ENCODE measurements around the gene KCND3. TPM values are rescaled to one million over a fixed set of nuclear protein-coding genes. Genes with fewer than 3 reads are reported as not detected.
A peak's percentile ranks its signal among the peaks of the same experiment; 100 is the strongest.

Gene KCND3
- polyA plus RNA-seq, 1 donor (not counting 4 experiments of a cell fraction or from before 2014, with no cell fraction given) = 0.21 TPM

- Histone ChIP-seq H4K20me1 (ENCODE audit: control insufficient read depth, extremely low read depth, insufficient read depth, low read length) (no peaks in the 10 kb centered on the region), H3K36me3 (ENCODE audit: control insufficient read depth in 2 of 2, extremely low read depth in 1 of 2, insufficient read depth in 2 of 2, low read length in 2 of 2) (no peaks in the 10 kb centered on the region), H3K4me1 (ENCODE audit: control insufficient read depth, extremely low read depth, insufficient read depth, low read length) (peaks cover 6% of the 10 kb centered on the region), H3K27ac (ENCODE audit: control insufficient read depth, insufficient read depth, low read length) (no peak overlapping the region), H3K79me2 (ENCODE audit: control insufficient read depth, insufficient read depth, low read length) (no peaks in the 10 kb centered on the region), H2AFZ (ENCODE audit: control insufficient read depth, low read length) (no peak overlapping the region), H3K4me2 (ENCODE audit: control insufficient read depth, extremely low read depth, insufficient read depth, low read depth, low read length) (no peak overlapping the region), H3K9me1 (ENCODE audit: control insufficient read depth, extremely low read depth, insufficient read depth, low read length) (no peaks in the 10 kb centered on the region), H3K27me3 (ENCODE audit: control insufficient read depth, extremely low read depth, insufficient read depth, low read length) (peaks cover 4% of the 10 kb centered on the region), H3K4me3 (ENCODE audit: control insufficient read depth in 2 of 3, extremely low read depth in 1 of 3, insufficient read depth in 2 of 3, low read depth in 1 of 3, low read length in 3 of 3) (no peak overlapping the region), H3K9ac (ENCODE audit: control insufficient read depth, extremely low read depth, insufficient read depth, low read length) (no peak overlapping the region), H3K9me3 (ENCODE audit: control insufficient read depth, low read depth, low read length) (no peaks in the 10 kb centered on the region)
- DNase-seq (ENCODE audit: low read depth, low spot score) (no peak), FAIRE-seq (peak; percentile 63)
- dilution Hi-C loops (cut with MboI; ENCODE audit: extremely low pct_ligation_motif_present, low sequenced_read_pairs) = no loop called here
- TF ChIP-seq, protein P1, sequence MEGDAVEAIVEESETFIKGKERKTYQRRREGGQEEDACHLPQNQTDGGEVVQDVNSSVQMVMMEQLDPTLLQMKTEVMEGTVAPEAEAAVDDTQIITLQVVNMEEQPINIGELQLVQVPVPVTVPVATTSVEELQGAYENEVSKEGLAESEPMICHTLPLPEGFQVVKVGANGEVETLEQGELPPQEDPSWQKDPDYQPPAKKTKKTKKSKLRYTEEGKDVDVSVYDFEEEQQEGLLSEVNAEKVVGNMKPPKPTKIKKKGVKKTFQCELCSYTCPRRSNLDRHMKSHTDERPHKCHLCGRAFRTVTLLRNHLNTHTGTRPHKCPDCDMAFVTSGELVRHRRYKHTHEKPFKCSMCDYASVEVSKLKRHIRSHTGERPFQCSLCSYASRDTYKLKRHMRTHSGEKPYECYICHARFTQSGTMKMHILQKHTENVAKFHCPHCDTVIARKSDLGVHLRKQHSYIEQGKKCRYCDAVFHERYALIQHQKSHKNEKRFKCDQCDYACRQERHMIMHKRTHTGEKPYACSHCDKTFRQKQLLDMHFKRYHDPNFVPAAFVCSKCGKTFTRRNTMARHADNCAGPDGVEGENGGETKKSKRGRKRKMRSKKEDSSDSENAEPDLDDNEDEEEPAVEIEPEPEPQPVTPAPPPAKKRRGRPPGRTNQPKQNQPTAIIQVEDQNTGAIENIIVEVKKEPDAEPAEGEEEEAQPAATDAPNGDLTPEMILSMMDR (optimal IDR thresholded peaks at IDR 0.05 in 1 of 3, IDR thresholded peaks at IDR 0.05 in 1 of 3, conservative IDR thresholded peaks at IDR 0.05 in 1 of 3; ENCODE audit: extremely low read depth in 1 of 3, insufficient read depth in 2 of 3, low read length in 3 of 3) = no peak
- no peak for TF ChIP-seq EZH2 (IDR thresholded peaks at IDR 0.05; ENCODE audit: low read length)
These were observed 69.0 kb downstream of the KCND3 start for GRCh38 chr1:111920221-111921024.

DNA sequence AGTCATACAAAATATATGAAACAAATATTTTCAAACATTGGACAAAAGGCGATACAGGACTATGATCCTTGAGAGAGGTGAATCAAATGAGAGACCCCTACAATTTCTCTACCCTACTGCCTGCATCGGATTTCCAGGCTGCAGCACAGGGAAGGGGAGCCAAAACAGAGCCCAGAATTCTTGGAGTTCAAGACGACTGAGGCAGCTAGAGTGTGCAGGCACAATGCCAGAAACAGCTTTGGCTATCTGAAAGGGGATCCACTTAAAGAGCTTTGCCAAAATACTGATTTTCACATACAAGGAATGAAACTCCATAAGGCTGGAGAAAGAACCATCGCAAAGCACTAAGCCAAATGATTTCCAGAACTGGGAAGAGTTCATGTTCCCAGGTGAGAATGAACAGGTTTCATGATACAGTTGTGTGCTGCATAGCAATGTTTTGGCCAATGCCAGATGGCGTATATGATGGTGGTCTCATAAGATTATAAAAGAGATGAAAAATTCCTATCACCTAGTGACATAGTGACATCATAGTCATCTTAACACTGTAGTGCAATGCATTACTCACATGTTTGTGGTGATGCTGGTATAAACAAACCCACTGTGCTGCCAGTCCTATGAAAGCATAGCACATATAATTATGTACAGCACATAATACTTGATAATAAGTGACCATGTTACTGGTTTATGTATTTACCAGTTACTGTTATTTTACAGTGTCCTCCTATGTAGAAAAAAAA, 77.5 kb downstream of the KCND3 start:
- dilution Hi-C loops (cut with MboI; ENCODE audit: extremely low pct_ligation_motif_present, low sequenced_read_pairs) = no loop called here
- H2AFZ ChIP-seq (ENCODE audit: control insufficient read depth, low read length) = no peak overlapping the region
- no peaks in the 10 kb centered on the region for H3K79me2 ChIP-seq (ENCODE audit: control insufficient read depth, insufficient read depth, low read length)
- FAIRE-seq (no peak), DNase-seq (ENCODE audit: low read depth, low spot score) (no peak)
- peaks cover 5% of the 10 kb centered on the region for H3K27me3 ChIP-seq (ENCODE audit: control insufficient read depth, extremely low read depth, insufficient read depth, low read length)
- H3K4me2 ChIP-seq (ENCODE audit: control insufficient read depth, extremely low read depth, insufficient read depth, low read depth, low read length) = no peak overlapping the region
- no peak overlapping the region for H3K9ac ChIP-seq (ENCODE audit: control insufficient read depth, extremely low read depth, insufficient read depth, low read length)
- H3K4me1 ChIP-seq (ENCODE audit: control insufficient read depth, extremely low read depth, insufficient read depth, low read length) = no peaks in the 10 kb centered on the region
- no peak overlapping the region for H3K27ac ChIP-seq (ENCODE audit: control insufficient read depth, insufficient read depth, low read length)
- no peaks in the 10 kb centered on the region for H3K36me3 ChIP-seq (ENCODE audit: control insufficient read depth in 2 of 2, extremely low read depth in 1 of 2, insufficient read depth in 2 of 2, low read length in 2 of 2)
- H3K4me3 ChIP-seq (ENCODE audit: control insufficient read depth in 2 of 3, extremely low read depth in 1 of 3, insufficient read depth in 2 of 3, low read depth in 1 of 3, low read length in 3 of 3) = no peak overlapping the region
- TF ChIP-seq EZH2 (IDR thresholded peaks at IDR 0.05; ENCODE audit: low read length) = no peak
- TF ChIP-seq, protein P1 (optimal IDR thresholded peaks at IDR 0.05 in 1 of 3, IDR thresholded peaks at IDR 0.05 in 1 of 3, conservative IDR thresholded peaks at IDR 0.05 in 1 of 3; ENCODE audit: extremely low read depth in 1 of 3, insufficient read depth in 2 of 3, low read length in 3 of 3) = no peak
- H3K9me3 ChIP-seq (ENCODE audit: control insufficient read depth, low read depth, low read length) = no peaks in the 10 kb centered on the region
- no peaks in the 10 kb centered on the region for H3K9me1 ChIP-seq (ENCODE audit: control insufficient read depth, extremely low read depth, insufficient read depth, low read length)
- H4K20me1 ChIP-seq (ENCODE audit: control insufficient read depth, extremely low read depth, insufficient read depth, low read length) = no peaks in the 10 kb centered on the region

Data from keratinocyte (primary cell).